GM21529 (cell line): ENCODE results near the gene RETREG3.
"Not testable (repeated sequence)": the region's sequence is repeated elsewhere in the genome, so short reads cannot be mapped to it uniquely, and the experiment has no call there.

Source experiments
- ATAC-seq: cut with Tn5 transposase; IDR thresholded peaks from one replicate; pipeline ENCODE4 v1.9.1; 2021; ENCODE audit not compliant: unreplicated experiment

Gene RETREG3

GRCh38 chr17:42554250-42555121 lies 54.7 kb downstream of the RETREG3 start:
- peak; percentile 76 for ATAC-seq

- ATAC-seq, result no peak
Measured at GRCh38 chr17:42553866-42554249, 55.3 kb downstream of the RETREG3 start.

- no peak for ATAC-seq
Measured at GRCh38 chr17:42553161-42553818, 55.9 kb downstream of the RETREG3 start.

- ATAC-seq, result not testable (repeated sequence)
Measured at GRCh38 chr17:42552736-42553135, 56.4 kb downstream of the RETREG3 start, which contains the start of gene HSD17B1. HSD17B1 (plus strand) TSS chr17:42552923; CDS start chr17:42552934, 11 bp downstream.

GRCh38 chr17:42548993-42549755 lies 60.0 kb downstream of the RETREG3 start:
- ATAC-seq, result no peak

- ATAC-seq, result peak; percentile 74
Measured at GRCh38 chr17:42548070-42548837, 60.9 kb downstream of the RETREG3 start.

- no peak for ATAC-seq
Measured at GRCh38 chr17:42547698-42548069, 61.5 kb downstream of the RETREG3 start.

- ATAC-seq, result no peak
Measured at GRCh38 chr17:42547001-42547461, 62.1 kb downstream of the RETREG3 start.

GRCh38 chr17:42545755-42546505 lies 63.2 kb downstream of the RETREG3 start:
- not testable (repeated sequence) for ATAC-seq

GRCh38 chr17:42544874-42545283 lies 64.3 kb downstream of the RETREG3 start:
- ATAC-seq, result no peak

GRCh38 chr17:42543190-42544079 lies 65.7 kb downstream of the RETREG3 start:
- ATAC-seq, result no peak

- ATAC-seq, result no peak
Measured at GRCh38 chr17:42541041-42541833, 67.9 kb downstream of the RETREG3 start.

GRCh38 chr17:42540558-42540957 lies 68.6 kb downstream of the RETREG3 start:
- ATAC-seq, result not testable (repeated sequence)

- ATAC-seq, result no peak
Measured at GRCh38 chr17:42538482-42538881, 70.7 kb downstream of the RETREG3 start.

- ATAC-seq, result no peak
Measured at GRCh38 chr17:42537826-42538451, 71.2 kb downstream of the RETREG3 start.

- no peak for ATAC-seq
Measured at GRCh38 chr17:42537156-42537805, 71.9 kb downstream of the RETREG3 start.
